SK-N-SH treated with all-trans-retinoic acid at 6 μM for 48 hours (cell line): ENCODE results near the gene REN.

Experiments used
- ARNTL ChIP-seq: fragments of 450-650 bp; formaldehyde crosslinking; IDR thresholded peaks from 2 replicates; pipeline ENCODE4 v1.5.0; 2020; ENCODE audit warnings: low read depth, mild to moderate bottlenecking, moderate library complexity, borderline replicate concordance
- CREB5 ChIP-seq: fragments of 250-450 bp; sonication (Bioruptor Pico); IDR thresholded peaks from 2 replicates; pipeline ENCODE4 v1.5.1; 2020; ENCODE audit warnings: low read depth, mild to moderate bottlenecking, moderate library complexity
- CSDC2 ChIP-seq: fragments of 250-450 bp; sonication (Bioruptor Pico); IDR thresholded peaks from 2 replicates; pipeline ENCODE4 v1.5.0; 2020; ENCODE audit warnings: mild to moderate bottlenecking, moderate library complexity
- OSR1 ChIP-seq: fragments of 250-450 bp; sonication (Bioruptor Pico); IDR thresholded peaks from 2 replicates; pipeline ENCODE4 v1.8.0; 2022; ENCODE audit warnings: moderate library complexity, mild to moderate bottlenecking, inconsistent platforms
- PATZ1 ChIP-seq: fragments of 250-450 bp; sonication (Bioruptor Pico); IDR thresholded peaks from 2 replicates; pipeline ENCODE4 v1.8.0; 2020; ENCODE audit warnings: mild to moderate bottlenecking, moderate library complexity, borderline replicate concordance
- PPARA ChIP-seq: fragments of 250-450 bp; sonication (Bioruptor Pico); IDR thresholded peaks from 2 replicates; pipeline ENCODE4 v1.5.0; 2020; ENCODE audit warnings: mild to moderate bottlenecking, borderline replicate concordance
- ZC3H10 ChIP-seq: fragments of 250-450 bp; sonication (Bioruptor Pico); IDR thresholded peaks from 2 replicates; pipeline ENCODE4 v1.5.1; 2021; ENCODE audit warnings: mild to moderate bottlenecking, moderate library complexity

- TF ChIP-seq PATZ1 (CRISPR knock-in tag) (no peak), OSR1 (no peak), CSDC2 (CRISPR knock-in tag) (no peak), ZC3H10 (CRISPR knock-in tag) (no peak), CREB5 (CRISPR knock-in tag) (no peak), PPARA (no peak), ARNTL (CRISPR knock-in tag) (no peak)
Observed at GRCh38 chr1:204213668-204214662, 47.8 kb upstream of the REN start, which contains the start of gene GOLT1A.
